Adrenal gland (tissue), 5 donors: Measurements from ENCODE around the gene HLTF.

Experiments
- CTCF ChIP-seq, 6 experiments: fragments of 450-650 bp in 4 of 6; fragments of 200-600 bp in 2 of 6; sonication (generic) in 1 of 6; IDR thresholded peaks; 1 replicate in 5 of 6; 2 replicates in 1 of 6; pipeline versions ENCODE4 v1.5.1 to v1.8.0; 2016 to 2021; ENCODE audit warnings: antibody characterized with exemption in 6 of 6, mild to moderate bottlenecking in 2 of 6, moderate library complexity in 1 of 6
- POLR2A ChIP-seq, 2 donors: fragments of 450-650 bp; IDR thresholded peaks; one replicate each; pipeline ENCODE4 v1.6.1; 2017; ENCODE audit warnings: antibody characterized with exemption in 2 of 2, mild to moderate bottlenecking in 2 of 2, moderate library complexity in 1 of 2
- donor health status: DM: no; HTN: no; CAD: no.

GRCh38 chr3:149067883-149068282, 18.4 kb downstream of the HLTF start:
- TF ChIP-seq POLR2A (IDR thresholded peaks at IDR 0.05): no peak
- no peak for TF ChIP-seq CTCF (IDR thresholded peaks at IDR 0.05)
